Measurements from ENCODE around the gene DACH1. TPM values are rescaled to one million over a fixed set of nuclear protein-coding genes. Genes with fewer than 3 reads are reported as not detected.
"Not testable (repeated sequence)": the region's sequence is repeated elsewhere in the genome, so short reads cannot be mapped to it uniquely, and the experiment has no call there.

DACH1 gene
- 100 to 1,000 TPM; 101 to 114 (median 109) TPM for polyA plus RNA-seq (ENCODE audit: insufficient read length in 3 of 3)
- long read RNA-seq, donor 1, full-length matches to known transcripts = 9 of 23 reads
- long read RNA-seq, donor 1, partial matches to known transcripts = 14 of 23 reads
- long read RNA-seq, donor 1, other reads (novel, unspliced or antisense) = 0 of 23 reads
- long read RNA-seq, donor 2, full-length matches to known transcripts = 6 of 55 reads
- long read RNA-seq, donor 2, partial matches to known transcripts = 49 of 55 reads
- long read RNA-seq, donor 2, other reads (novel, unspliced or antisense) = 0 of 55 reads
- long read RNA-seq, donor 3, full-length matches to known transcripts = 19 of 32 reads
- long read RNA-seq, donor 3, partial matches to known transcripts = 13 of 32 reads
- long read RNA-seq, donor 3, other reads (novel, unspliced or antisense) = 0 of 32 reads
- long read RNA-seq, donor 4, full-length matches to known transcripts = 14 of 19 reads
- long read RNA-seq, donor 4, partial matches to known transcripts = 5 of 19 reads
- long read RNA-seq, donor 4, other reads (novel, unspliced or antisense) = 0 of 19 reads
- long read RNA-seq, donor 5 = 0 reads
- long read RNA-seq, donor 6, full-length matches to known transcripts = 16 of 73 reads
- long read RNA-seq, donor 6, partial matches to known transcripts = 57 of 73 reads
- long read RNA-seq, donor 6, other reads (novel, unspliced or antisense) = 0 of 73 reads
- long read RNA-seq, donor 7, full-length matches to known transcripts = 12 of 32 reads
- long read RNA-seq, donor 7, partial matches to known transcripts = 20 of 32 reads
- long read RNA-seq, donor 7, other reads (novel, unspliced or antisense) = 0 of 32 reads
- long read RNA-seq, donor 8 = 0 reads
- long read RNA-seq, donor 9, full-length matches to known transcripts = 10 of 38 reads
- long read RNA-seq, donor 9, partial matches to known transcripts = 28 of 38 reads
- long read RNA-seq, donor 9, other reads (novel, unspliced or antisense) = 0 of 38 reads
- long read RNA-seq, donor 10, full-length matches to known transcripts = 19 of 36 reads
- long read RNA-seq, donor 10, partial matches to known transcripts = 17 of 36 reads
- long read RNA-seq, donor 10, other reads (novel, unspliced or antisense) = 0 of 36 reads
- long read RNA-seq, donor 11, full-length matches to known transcripts = 13 of 25 reads
- long read RNA-seq, donor 11, partial matches to known transcripts = 12 of 25 reads
- long read RNA-seq, donor 11, other reads (novel, unspliced or antisense) = 0 of 25 reads
- long read RNA-seq, donor 12, full-length matches to known transcripts = 3 of 8 reads
- long read RNA-seq, donor 12, partial matches to known transcripts = 5 of 8 reads
- long read RNA-seq, donor 12, other reads (novel, unspliced or antisense) = 0 of 8 reads
- long read RNA-seq, donor 13 = 0 reads
- long read RNA-seq, donor 14, full-length matches to known transcripts = 10 of 15 reads
- long read RNA-seq, donor 14, partial matches to known transcripts = 5 of 15 reads
- long read RNA-seq, donor 14, other reads (novel, unspliced or antisense) = 0 of 15 reads
- long read RNA-seq, donor 15, full-length matches to known transcripts = 4 of 4 reads
- long read RNA-seq, donor 15, partial matches to known transcripts = 0 of 4 reads
- long read RNA-seq, donor 15, other reads (novel, unspliced or antisense) = 0 of 4 reads
- long read RNA-seq, donor 16, full-length matches to known transcripts = 40 of 118 reads
- long read RNA-seq, donor 16, partial matches to known transcripts = 78 of 118 reads
- long read RNA-seq, donor 16, other reads (novel, unspliced or antisense) = 0 of 118 reads

DNA sequence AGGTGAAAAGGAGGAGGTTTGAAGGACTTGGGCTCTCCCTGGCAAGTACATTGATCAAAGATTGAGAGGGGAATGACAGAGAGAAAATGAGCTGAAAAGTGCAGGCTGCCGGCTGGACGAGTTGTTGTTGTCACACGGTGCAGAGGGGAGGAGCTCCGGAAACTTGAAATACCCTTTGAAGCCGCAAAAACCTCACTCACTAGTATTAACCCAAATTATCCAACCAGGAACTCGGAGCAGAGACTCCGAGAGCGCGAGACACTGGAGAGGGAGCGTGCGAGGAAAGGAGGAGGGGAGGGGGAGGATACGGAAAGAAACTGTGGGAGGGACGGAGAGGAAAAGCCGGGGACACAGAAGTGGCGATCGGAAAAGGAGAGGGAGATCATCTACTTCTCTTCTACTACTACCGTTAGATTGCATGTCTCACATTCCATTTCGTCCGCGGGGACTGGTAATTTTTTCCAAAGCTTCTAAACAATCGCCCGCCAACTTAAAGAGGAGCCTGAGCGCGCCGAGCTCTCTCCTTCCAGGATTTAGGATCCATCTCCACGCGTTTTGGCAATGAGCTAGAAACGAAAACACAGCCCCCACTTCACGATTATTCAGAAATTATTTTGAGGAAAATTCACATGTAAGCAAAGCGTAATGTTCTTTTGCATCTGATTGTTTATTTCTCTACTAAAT, at the start of gene DACH1:
Gene DACH1, minus strand, starts transcription at position 74 of the 684 bp plus-strand sequence.
- peak in 10 of 11 donors; percentile 85 to 95 (median 89) for DNase-seq (ENCODE audit: extremely low read depth in 1 of 11, low read depth in 9 of 11, low spot score in 4 of 11)

DNA sequence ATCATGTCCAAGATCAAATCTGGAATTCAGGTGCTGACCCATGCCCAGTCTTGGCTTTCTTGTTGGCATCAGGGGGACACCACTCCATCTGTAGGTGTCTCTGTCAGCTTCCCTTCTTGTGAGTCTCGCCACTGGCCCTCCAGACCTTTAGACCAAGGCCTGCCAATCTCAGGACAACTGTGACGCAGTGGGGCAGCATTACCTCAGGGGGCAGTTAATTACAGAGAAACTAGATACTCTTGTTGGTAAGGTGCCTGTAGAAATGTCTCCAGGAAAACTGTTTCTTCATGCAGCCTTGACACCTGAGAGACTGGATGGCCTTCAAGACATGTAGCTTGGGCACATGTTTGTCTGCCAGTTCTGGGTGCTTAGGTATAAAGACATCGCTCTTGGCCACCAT, 46.7 kb upstream of the DACH1 start:
- DNase-seq (ENCODE audit: extremely low read depth in 1 of 11, low read depth in 9 of 11, low spot score in 4 of 11) = no peak

DNA sequence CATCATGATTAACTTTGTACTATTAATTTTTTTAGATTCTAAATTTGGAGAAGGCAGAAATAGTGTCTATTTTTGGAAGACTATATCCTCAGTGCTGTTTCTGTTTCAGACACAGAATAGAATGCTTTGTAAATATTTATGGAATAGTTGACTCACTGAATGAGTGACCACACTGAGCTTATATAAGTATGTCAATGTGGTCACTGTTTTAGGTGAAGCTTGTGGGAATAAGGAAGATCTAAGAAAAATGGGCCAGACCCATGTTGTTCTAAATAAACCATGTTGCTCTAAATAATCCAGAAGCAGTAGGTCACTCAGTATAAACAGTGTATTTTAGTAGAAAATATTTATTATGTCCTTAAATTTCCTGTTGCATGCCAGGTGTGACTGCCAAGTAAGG, 45.5 kb upstream of the DACH1 start:
- DNase-seq (ENCODE audit: extremely low read depth in 1 of 11, low read depth in 9 of 11, low spot score in 4 of 11) = no peak

DNA sequence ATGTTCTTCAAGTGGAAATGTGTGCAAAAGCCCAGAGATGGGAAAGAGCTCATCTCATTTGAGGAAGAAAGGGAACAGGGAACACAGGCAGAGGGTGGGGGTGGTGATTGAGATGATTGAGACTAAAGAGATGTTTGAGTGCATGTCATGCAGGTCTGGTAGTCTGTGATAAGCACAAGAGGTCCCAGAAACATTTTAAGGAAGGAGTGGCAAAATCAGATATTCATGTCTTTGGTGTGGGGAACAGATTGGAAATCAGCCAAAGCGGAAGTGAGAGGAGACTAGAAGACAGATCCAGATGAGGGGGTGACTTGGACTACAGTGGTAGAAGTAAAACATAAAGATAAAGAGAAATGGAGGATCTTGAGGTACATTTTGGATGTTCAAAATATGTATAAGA, 39.4 kb upstream of the DACH1 start:
- no peak for DNase-seq (ENCODE audit: extremely low read depth in 1 of 11, low read depth in 9 of 11, low spot score in 4 of 11)

DNA sequence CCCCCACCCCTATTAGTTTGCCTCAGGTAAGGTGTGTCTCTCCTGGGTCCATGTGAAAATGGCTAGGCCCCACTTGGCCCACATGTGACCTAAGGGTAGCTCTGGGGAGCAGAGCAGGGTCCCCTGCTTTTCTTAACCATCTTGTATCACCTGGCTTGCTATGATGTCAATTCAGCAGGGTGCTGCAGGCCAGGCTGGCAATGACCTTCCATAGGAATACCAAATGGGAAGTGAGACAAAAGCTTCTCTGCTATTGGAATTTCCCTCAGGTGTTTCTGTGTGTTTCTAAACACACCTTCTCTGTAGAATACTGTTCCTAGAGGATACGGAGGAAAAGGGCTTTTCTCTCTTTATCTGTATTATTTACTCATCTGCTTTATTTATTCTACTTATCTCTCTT, 35.7 kb upstream of the DACH1 start:
- DNase-seq (ENCODE audit: extremely low read depth in 1 of 11, low read depth in 9 of 11, low spot score in 4 of 11) = no peak

DNA sequence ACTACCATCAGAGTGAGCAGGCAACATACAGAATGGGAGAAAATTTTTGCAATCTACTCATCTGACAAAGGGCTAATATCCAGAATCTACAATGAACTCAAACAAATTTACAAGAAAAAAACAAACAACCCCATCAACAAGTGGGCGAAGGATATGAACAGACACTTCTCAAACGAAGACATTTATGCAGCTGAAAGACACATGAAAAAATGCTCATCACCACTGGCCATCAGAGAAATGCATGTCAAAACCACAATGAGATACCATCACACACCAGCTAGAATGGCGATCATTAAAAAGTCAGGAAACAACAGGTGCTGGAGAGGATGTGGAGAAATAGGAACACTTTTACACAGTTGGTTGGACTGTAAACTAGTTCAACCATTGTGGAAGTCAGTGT, 26.5 kb upstream of the DACH1 start:
- DNase-seq (ENCODE audit: extremely low read depth in 1 of 11, low read depth in 9 of 11, low spot score in 4 of 11) = not testable (repeated sequence)

DNA sequence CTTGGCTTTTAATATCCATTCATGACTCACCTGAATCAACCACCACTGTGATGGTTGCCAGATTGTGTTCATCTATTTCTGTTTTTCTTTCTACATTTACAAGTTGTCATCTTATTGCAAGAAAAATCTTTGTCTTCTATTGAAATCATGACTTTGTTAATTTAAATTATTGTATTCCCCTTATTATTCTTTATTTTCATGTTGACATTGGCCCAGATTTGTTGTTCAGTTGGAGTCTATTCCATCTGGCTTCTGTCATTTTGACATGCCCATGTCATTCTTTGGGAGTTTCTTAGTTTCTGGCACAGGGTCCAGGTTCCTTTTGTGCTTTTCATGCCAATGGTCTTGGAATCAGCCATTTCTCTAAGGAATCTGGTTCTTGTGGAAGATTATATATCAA, 19.9 kb upstream of the DACH1 start:
- no peak for DNase-seq (ENCODE audit: extremely low read depth in 1 of 11, low read depth in 9 of 11, low spot score in 4 of 11)

DNA sequence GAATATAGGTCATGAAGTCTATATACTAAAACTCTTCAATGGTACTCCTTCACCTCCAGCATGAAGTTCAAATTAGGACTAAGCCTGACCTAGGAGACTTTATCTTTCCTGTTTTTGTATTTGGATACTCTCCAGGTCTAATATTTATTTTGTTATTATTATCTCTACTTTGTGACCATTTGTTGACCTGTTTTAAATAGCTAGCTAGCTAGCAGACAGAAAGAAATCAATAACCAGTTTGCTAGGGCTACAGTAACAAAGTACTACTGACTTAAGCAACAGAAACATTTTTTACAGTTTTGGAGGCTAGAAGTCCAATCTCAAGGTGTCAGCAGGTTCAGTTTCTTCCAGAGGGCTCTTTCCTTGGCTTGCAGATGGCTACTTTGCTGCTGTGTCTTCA, 15.1 kb upstream of the DACH1 start:
- no peak for DNase-seq (ENCODE audit: extremely low read depth in 1 of 11, low read depth in 9 of 11, low spot score in 4 of 11)

DNA sequence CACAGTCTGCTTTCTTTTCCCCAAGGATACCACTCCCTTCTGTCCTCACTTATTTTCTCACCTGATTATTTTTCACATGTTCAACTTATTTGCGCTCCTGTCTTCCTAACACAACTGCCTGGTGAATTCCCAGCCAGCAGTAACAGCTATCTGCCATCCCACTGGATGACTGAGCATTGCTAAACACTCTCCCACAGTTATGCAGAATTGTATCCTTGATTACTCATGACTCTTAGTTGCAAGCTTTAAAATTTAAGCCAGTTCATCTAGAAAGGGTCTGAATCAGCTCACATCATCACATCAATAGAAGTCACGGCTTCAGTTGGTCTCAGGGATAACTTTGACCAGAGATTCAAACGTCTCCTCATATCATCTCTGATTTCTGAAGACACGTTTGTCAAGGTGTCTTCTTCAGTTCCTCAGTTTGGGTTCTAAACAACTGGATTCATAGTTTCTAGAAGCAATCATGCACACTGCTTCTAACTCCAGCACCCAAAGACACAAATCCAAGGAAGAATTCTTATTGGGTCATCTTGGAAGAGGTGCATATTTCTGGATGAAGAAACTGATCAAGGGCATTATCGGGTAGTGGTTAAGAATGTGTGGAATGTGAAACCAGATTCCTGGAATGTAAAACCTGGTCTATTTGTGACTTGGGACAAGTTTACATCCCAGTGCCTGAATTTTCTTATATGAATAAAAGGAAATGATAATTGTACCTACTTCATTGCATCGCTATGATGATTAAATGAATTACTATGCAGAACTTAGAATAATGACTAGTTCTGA, 13.9 kb upstream of the DACH1 start:
- no peak for DNase-seq (ENCODE audit: extremely low read depth in 1 of 11, low read depth in 9 of 11, low spot score in 4 of 11)

DNA sequence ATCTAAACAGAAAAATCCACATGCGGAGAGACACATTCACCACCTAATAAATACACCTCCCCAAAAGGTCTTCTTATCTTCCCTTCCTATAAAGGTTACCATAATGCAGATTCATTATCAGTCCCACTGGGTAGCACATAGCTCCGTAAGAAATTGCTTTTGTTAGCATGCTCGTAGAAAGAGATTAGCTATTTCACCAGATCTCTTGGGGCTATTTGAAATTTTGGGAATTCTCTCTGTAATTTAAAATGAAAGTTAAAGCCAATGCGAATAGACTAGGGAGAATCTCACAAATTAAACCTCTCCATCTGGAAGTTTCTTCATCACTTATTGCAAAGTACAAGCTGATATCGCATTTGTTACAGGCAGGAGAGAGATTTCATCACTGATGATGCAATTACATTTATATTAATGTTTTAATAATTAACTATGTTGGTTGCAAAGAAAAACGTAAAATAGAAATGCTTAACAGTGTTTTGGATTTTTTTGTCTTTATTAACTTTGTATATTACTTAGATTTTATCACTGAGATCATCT, 12.9 kb upstream of the DACH1 start:
- DNase-seq (ENCODE audit: extremely low read depth in 1 of 11, low read depth in 9 of 11, low spot score in 4 of 11) = no peak

DNA sequence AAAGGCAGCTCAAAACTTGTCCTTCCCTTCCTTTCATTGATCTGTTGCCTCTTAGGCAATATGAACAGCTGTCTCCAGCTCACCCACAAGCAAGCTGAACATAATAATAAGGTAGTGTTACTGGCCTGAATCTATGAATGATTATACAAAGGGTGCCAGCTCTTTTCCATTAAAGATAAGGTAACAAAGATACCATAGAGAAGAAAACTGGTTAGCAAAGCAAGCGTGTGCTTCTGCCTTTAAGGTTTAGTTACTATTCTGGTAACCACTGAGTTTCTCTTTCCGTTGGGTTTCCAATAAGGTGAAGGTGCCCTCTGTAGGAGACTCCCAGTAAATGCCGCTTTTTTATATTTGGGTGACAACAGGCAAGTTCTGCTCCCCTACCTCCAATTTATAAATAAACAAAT, 12.1 kb upstream of the DACH1 start:
- no peak for DNase-seq (ENCODE audit: extremely low read depth in 1 of 11, low read depth in 9 of 11, low spot score in 4 of 11)

DNA sequence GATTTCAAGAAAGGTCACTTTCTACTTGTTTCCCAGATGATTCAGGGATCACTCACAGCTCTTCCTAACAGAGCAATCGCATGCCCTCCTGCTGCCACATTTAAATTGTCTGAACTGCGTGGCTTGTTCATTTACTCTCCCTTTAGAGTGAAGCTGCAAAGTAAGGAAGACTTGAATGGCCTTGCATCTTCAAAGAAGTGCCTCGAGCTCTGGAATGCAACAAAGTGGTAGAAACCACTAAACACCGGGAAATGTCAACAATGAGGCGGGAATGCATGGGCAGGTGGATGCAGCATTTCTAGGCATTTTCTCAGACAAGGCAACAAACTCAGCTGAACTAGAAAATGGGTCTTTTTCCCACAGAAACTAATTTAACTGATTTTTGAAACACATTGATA, 10.3 kb upstream of the DACH1 start:
- DNase-seq (ENCODE audit: extremely low read depth in 1 of 11, low read depth in 9 of 11, low spot score in 4 of 11) = no peak

DNA sequence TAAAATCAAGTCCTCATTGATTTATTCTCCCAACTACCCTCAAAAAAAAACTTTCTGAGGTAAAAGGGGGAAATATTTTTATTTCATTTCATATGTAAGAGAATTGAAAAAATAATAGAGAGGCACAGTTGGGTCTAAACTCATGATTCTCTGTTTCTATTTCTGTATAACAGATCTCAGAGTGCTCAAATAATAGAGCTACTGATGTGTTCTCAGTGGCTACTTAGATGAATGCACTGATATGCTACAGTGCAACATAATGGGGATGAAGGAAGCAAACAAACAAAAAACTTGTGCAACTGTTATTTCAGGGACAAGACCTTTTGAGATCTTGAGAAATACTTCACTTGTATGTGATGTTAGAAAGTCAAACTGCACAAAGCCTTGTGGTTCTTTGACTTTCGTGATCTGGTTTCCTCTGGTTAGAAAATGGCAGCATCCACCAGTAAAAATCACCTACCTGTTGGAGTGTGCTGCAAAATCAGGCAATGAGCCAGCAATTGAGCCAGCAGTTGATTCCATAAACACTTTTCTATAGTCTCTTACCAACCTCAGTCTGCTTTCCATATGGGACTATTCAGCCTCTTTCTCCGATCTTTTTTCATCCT, 9.7 kb upstream of the DACH1 start:
- no peak for DNase-seq (ENCODE audit: extremely low read depth in 1 of 11, low read depth in 9 of 11, low spot score in 4 of 11)

DNA sequence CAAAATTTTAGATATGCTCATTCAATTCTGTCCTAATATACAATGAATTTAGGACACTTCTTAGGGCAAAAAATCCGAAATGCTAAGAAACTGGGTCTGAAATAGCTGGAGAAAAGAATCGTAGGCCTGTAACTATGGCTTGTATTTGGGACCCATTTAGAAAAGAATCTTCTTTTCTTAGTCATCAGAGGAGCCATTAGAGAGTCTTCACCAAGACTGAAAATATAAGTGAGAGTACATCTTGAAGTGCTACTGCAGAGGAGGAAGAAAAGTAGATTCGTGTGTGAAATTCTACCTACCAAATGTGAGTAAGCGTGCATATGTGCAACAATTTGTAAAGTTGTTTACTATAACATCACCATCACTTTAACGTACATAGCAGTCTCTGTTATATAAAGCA, 8.8 kb upstream of the DACH1 start:
- DNase-seq (ENCODE audit: extremely low read depth in 1 of 11, low read depth in 9 of 11, low spot score in 4 of 11) = no peak

DNA sequence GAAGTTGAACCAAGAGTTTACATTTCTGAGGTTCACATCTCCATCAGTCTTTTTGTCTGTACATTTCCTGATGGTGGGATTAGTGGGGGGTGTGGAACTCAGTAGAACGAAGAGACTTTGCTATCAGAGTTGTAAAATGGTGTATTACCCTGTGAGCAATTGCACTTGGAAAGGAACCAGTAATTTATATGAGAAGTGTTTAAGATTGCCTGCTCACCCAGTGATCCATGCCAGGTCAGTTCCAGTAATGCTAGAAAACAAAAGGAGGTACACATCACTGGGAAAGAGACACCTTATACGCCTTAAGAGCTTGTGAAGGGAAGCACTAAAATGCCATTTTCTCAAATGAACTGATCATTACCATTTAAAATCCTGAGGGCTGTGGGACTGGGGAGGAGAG, 7.5 kb upstream of the DACH1 start:
- DNase-seq (ENCODE audit: extremely low read depth in 1 of 11, low read depth in 9 of 11, low spot score in 4 of 11) = peak in 1 of 11 donors; percentile 56

DNA sequence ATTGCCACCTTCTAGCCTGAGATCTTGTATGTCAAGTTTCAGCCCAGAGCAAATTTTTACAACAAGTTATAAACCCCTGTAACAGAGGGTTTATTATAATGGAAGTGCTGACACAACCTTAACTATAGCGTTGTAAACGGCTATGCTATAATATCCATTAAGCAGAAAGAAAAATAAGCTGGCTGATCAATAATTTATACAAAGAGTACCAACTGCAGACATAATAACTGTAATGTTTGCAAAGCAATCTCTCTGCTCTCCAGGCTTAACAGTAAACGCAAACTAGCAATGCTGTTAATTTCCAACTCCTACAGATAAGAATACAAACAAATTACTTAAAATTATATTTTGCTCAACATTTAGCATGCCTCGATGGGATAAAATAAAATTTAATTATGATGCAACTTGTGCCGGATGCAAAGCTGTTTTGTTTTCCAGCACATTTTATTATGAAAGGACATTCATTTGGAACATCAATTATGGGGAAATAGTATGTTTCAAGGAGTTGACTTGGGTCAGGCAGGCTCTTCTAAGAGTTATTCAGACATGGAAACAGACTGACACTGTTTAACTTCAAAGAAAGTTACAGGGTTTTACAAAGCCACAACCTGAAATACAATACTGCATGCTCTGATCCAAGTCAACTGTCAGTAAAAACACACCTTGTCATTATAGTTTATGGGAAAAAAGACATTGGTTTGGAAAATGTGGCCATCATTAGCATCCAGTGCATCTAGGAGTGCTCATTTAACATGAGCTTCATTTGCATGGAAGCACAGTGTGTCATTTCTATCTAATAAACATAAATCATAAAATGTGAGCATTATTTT, 6.6 kb upstream of the DACH1 start:
- DNase-seq (ENCODE audit: extremely low read depth in 1 of 11, low read depth in 9 of 11, low spot score in 4 of 11) = no peak
